IMR-90 (cell line): ENCODE results near the gene PRKCA. TPM values are rescaled to one million over a fixed set of nuclear protein-coding genes. Genes with fewer than 3 reads are reported as not detected.

ENCODE experiments used
- ATAC-seq: fragments of 200-7000 bp; cut with Tn5 transposase; 2 replicates; pipeline ENCODE4 v1.9.1; 2020; ENCODE audit warnings: low read depth, mild to moderate bottlenecking, moderate library complexity
- BruUV-seq: library from RNA; stranded (reverse); fragments of 400-500 nt; replicated peaks from 2 replicates; lab custom pipeline; 2021; lab: Mats Ljungman, UMichigan
- CTCF ChIA-PET: fragments of 300-600 bp; formaldehyde crosslinking; extraction: SDS; loops from one replicate; lab custom pipeline; 2021; ENCODE audit warnings: antibody characterized with exemption; lab: Yijun Ruan, JAX
- POLR2A ChIA-PET: fragments of 300-600 bp; sonication (Branson Sonifier 250); formaldehyde crosslinking; loops from one replicate; lab custom pipeline; 2022; ENCODE audit warnings: antibody characterized with exemption; ENCODE audit not compliant: unreplicated experiment; lab: Charles Lee
- DNase-seq: peaks from one replicate; pipeline ENCODE4 v3.0.0; 2013
- H2AFZ ChIP-seq: replicated peaks from 2 replicates; pipeline ENCODE3; 2013; ENCODE audit warnings: low read length, mild to moderate bottlenecking; ENCODE audit not compliant: poor library complexity
- H2AK5ac ChIP-seq: 2 replicates; pipeline ENCODE4 v1.6.1; 2013; ENCODE audit warnings: low read depth, low read length, inconsistent platforms
- H2AK9ac ChIP-seq: replicated peaks from 2 replicates; pipeline ENCODE3; 2013; ENCODE audit warnings: mild to moderate bottlenecking, low read depth, low read length, moderate library complexity; ENCODE audit not compliant: poor library complexity
- H2BK120ac ChIP-seq: 2 replicates; pipeline ENCODE4 v1.6.1; 2013; ENCODE audit warnings: low read depth, low read length, inconsistent platforms
- H2BK15ac ChIP-seq: 3 replicates; pipeline ENCODE4 v1.6.1; 2013; ENCODE audit warnings: low read depth, low read length, inconsistent platforms
- H2BK20ac ChIP-seq: 2 replicates; pipeline ENCODE4 v1.6.1; 2013; ENCODE audit warnings: low read depth, mild to moderate bottlenecking, inconsistent platforms, low read length, moderate library complexity
- H2BK5ac ChIP-seq: 2 replicates; pipeline ENCODE4 v1.6.1; 2013; ENCODE audit warnings: mild to moderate bottlenecking, low read depth, low read length, inconsistent platforms; ENCODE audit not compliant: poor library complexity, severe bottlenecking
- H3K14ac ChIP-seq: replicated peaks from 2 replicates; pipeline ENCODE4 v1.6.1; 2013; ENCODE audit warnings: low read depth, low read length, inconsistent platforms
- H3K18ac ChIP-seq: 2 replicates; pipeline ENCODE4 v1.6.1; 2013; ENCODE audit warnings: low read depth, low read length, control low read depth
- H3K23ac ChIP-seq: 2 replicates; pipeline ENCODE4 v1.6.1; 2013; ENCODE audit warnings: low read depth, low read length, inconsistent platforms
- H3K27ac ChIP-seq: 2 replicates; pipeline ENCODE4 v1.5.1; 2013; ENCODE audit warnings: mild to moderate bottlenecking, control low read depth, low read length; ENCODE audit not compliant: insufficient read depth
- H3K27me3 ChIP-seq: 2 replicates; pipeline ENCODE4 v1.6.1; 2013; ENCODE audit warnings: low read length; ENCODE audit not compliant: control insufficient read depth, insufficient read depth
- H3K36me3 ChIP-seq: 2 replicates; pipeline ENCODE4 v1.6.1; 2013; ENCODE audit warnings: low read length, mixed read lengths; ENCODE audit not compliant: control insufficient read depth, insufficient read depth
- H3K4ac ChIP-seq: 2 replicates; pipeline ENCODE4 v1.6.1; 2013; ENCODE audit warnings: low read depth, low read length, inconsistent platforms
- H3K4me1 ChIP-seq: 2 replicates; pipeline ENCODE4 v1.6.1; 2013; ENCODE audit warnings: low read length, mixed read lengths; ENCODE audit not compliant: control insufficient read depth, insufficient read depth
- H3K4me2 ChIP-seq: 2 replicates; pipeline ENCODE4 v1.6.1; 2013; ENCODE audit warnings: low read depth, mild to moderate bottlenecking, control low read depth, low read length, moderate library complexity
- H3K4me3 ChIP-seq: 2 replicates; pipeline ENCODE4 v1.5.1; 2013; ENCODE audit warnings: low read depth, mild to moderate bottlenecking, control low read depth, low read length, moderate library complexity; ENCODE audit not compliant: insufficient read depth
- H3K56ac ChIP-seq: 2 replicates; pipeline ENCODE4 v1.6.1; 2013; ENCODE audit warnings: low read length, inconsistent platforms; ENCODE audit not compliant: insufficient read depth; ENCODE audit errors: extremely low read depth
- H3K79me1 ChIP-seq, 2 experiments: 2 replicates each; pipeline ENCODE4 v1.6.1; 2013; ENCODE audit warnings: low read length in 2 of 2, inconsistent platforms in 1 of 2, low read depth in 1 of 2
- H3K9ac ChIP-seq: 2 replicates; pipeline ENCODE4 v1.6.1; 2013; ENCODE audit warnings: low read depth, low read length, control low read depth
- H3K9me1 ChIP-seq: 2 replicates; pipeline ENCODE4 v1.6.1; 2013; ENCODE audit warnings: low read length, inconsistent platforms; ENCODE audit not compliant: insufficient read depth
- H3K9me3 ChIP-seq: 2 replicates; pipeline ENCODE4 v1.6.1; 2013; ENCODE audit warnings: low read length; ENCODE audit not compliant: control insufficient read depth, insufficient read depth
- H4K20me1 ChIP-seq: 2 replicates; pipeline ENCODE4 v1.6.1; 2013; ENCODE audit warnings: low read length, inconsistent platforms; ENCODE audit not compliant: insufficient read depth
- H4K5ac ChIP-seq: 2 replicates; pipeline ENCODE4 v1.6.1; 2013; ENCODE audit warnings: mild to moderate bottlenecking, low read depth, low read length, control low read depth
- H4K8ac ChIP-seq, 2 experiments: 2 replicates each; pipeline ENCODE4 v1.6.1; 2013; ENCODE audit warnings: low read depth in 2 of 2, low read length in 2 of 2, control low read depth in 1 of 2, inconsistent platforms in 1 of 2
- H4K91ac ChIP-seq: 2 replicates; pipeline ENCODE4 v1.6.1; 2013; ENCODE audit warnings: low read depth, low read length, inconsistent platforms; ENCODE audit not compliant: insufficient read depth
- POLR2A ChIP-seq: IDR thresholded peaks from 2 replicates; pipeline ENCODE4 v1.6.1; 2012; ENCODE audit warnings: mild to moderate bottlenecking, low read depth, low read length
- RFX5 ChIP-seq: IDR thresholded peaks from 2 replicates; pipeline ENCODE4 v1.8.0; 2012; ENCODE audit warnings: low read depth, mild to moderate bottlenecking, low read length, moderate library complexity
- SMC3 ChIP-seq: fragments of 150-350 bp; IDR thresholded peaks from 2 replicates; pipeline ENCODE4 v1.6.1; 2016; ENCODE audit warnings: low read depth, mild to moderate bottlenecking, antibody characterized with exemption, low read length, moderate library complexity
- WGBS, 2 experiments: methylation state at CpG; one replicate each; pipeline versions ENCODE4 v1.1.5 to v1.1.7; 2013; ENCODE audit warnings: missing lambda C conversion rate in 2 of 2; ENCODE audit not compliant: insufficient read length in 1 of 2; ENCODE audit errors: extremely low coverage in 2 of 2; 5-methylcytosine and 5-hydroxymethylcytosine counted together
- dilution Hi-C: fragments of 300-500 bp; cut with HindIII; formaldehyde crosslinking; loops from one replicate; pipeline ENCODE4 v1.14.3; 2018; ENCODE audit warnings: low sequenced_read_pairs; ENCODE audit not compliant: unreplicated experiment
- in situ Hi-C: fragments of 300-500 bp; cut with MboI; formaldehyde crosslinking; loops from 3 replicates; pipeline ENCODE4 v1.14.3; 2019; ENCODE audit warnings: low sequenced_read_pairs, inconsistent platforms, mixed read lengths
- intact Hi-C: fragments of 100-400 bp; cut with micrococcal nuclease; formaldehyde crosslinking; loops from 2 replicates; pipeline ENCODE4 v1.10.0; 2022
- polyA plus RNA-seq, 3 experiments: library from polyadenylated mRNA; depleted of rRNA; stranded (reverse); fragments of >200 nt; gene quantifications; 2 replicates each; pipeline ENCODE4 v1.2.3, GENCODE V29; 2012; ENCODE audit warnings: low replicate concordance in 1 of 3
- total RNA-seq: library from RNA; depleted of rRNA; stranded (reverse); fragments of >200 nt; gene quantifications from 2 replicates; pipeline ENCODE4 v1.2.3, GENCODE V29; 2012
- TF ChIP-seq, protein P1 (sequence below): fragments of 150-350 bp; IDR thresholded peaks from 2 replicates; pipeline ENCODE4 v1.6.1; 2016; ENCODE audit warnings: low read depth, mild to moderate bottlenecking, low read length, moderate library complexity, borderline replicate concordance

The PRKCA gene
- total and polyA plus RNA-seq, 2 of the 4 experiments (the other 2 are of a cell fraction) = 31.0 to 46.0 TPM

DNA sequence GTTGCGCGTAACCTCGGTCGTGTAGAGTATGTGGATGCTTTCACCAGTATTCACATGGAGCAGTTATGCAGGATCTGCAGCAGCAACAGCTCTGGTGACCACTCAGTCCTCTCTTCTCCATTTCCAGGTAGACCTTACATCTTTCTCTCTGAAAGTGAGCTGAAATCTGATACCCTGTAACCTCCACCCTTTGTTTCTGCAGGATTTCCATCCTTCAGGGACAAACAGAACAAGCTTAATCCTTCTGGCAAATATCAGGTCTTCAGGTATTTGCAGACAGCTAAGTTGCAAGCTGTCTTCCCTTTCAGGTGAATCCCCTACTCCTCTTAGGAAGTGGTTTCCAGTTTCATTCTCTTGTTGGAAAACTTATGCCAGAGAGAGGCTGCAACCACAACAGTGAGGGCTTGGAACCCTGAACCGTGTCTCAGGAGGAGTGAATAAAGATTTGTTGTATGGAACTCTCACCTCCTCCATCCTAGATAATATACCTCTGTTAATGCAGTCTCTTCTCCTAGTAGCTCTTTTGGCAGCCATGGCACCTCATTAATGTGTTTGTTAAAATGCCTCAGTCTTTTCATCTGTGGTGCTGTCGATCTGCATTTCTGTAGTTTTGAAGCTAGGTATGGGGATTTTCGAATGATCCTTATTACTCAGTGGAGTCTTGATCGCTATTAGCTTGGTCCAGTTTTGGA lies 172.5 kb downstream of the PRKCA start:
- Histone ChIP-seq H3K27me3 (no peaks in the 10 kb centered on the region), H3K9me3 (no peaks in the 10 kb centered on the region), H2AK5ac (no peak overlapping the region; the same call in 1 of the 2 replicates), H3K9me1 (peaks cover 18% of the 10 kb centered on the region), H2BK5ac (no peak overlapping the region), H3K18ac (peak overlapping the region; percentile 22; the same call in 1 of the 2 replicates), H3K23ac (no peak overlapping the region), H2AFZ (no peak overlapping the region), H2BK15ac (no peak overlapping the region), H3K4me2 (no peak overlapping the region), H3K14ac (peak overlapping the region; percentile 49; the same call in 1 of the 2 replicates), H3K4ac (no peak overlapping the region), H2BK20ac (no peak overlapping the region), H3K27ac (no peak overlapping the region), H2BK120ac (no peak overlapping the region), H3K79me1 (peaks cover 39 to 73% of the 10 kb centered on the region in 2 experiments), H4K91ac (no peak overlapping the region), H3K4me3 (no peak overlapping the region), H3K9ac (no peak overlapping the region), H3K56ac (no peak overlapping the region), H3K36me3 (no peaks in the 10 kb centered on the region), H4K8ac (no peak overlapping the region), H4K20me1 (no peaks in the 10 kb centered on the region), H2AK9ac (no peak overlapping the region), H4K5ac (no peak overlapping the region), H3K4me1 (peaks cover 10% of the 10 kb centered on the region)
- TF ChIP-seq RFX5 = no peak
- no peak for TF ChIP-seq POLR2A
- TF ChIP-seq, protein P1, sequence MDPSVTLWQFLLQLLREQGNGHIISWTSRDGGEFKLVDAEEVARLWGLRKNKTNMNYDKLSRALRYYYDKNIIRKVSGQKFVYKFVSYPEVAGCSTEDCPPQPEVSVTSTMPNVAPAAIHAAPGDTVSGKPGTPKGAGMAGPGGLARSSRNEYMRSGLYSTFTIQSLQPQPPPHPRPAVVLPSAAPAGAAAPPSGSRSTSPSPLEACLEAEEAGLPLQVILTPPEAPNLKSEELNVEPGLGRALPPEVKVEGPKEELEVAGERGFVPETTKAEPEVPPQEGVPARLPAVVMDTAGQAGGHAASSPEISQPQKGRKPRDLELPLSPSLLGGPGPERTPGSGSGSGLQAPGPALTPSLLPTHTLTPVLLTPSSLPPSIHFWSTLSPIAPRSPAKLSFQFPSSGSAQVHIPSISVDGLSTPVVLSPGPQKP = no peak
- TF ChIP-seq SMC3 = no peak
- no peak for DNase-seq
- no peak for ATAC-seq
- CTCF ChIA-PET = no interaction called here
- POLR2A ChIA-PET = interaction anchor here (0.6 kb wide), 1 partner anchor 166 kb away, joined by 4 read pairs; no protein-coding TSS in a partner anchor
- dilution Hi-C loops = no loop called here
- in situ Hi-C loops = no loop called here
- no CpG with 5 or more reads among the region's 8 CpGs for whole genome bisulfite sequencing, 2 experiments
- intact Hi-C loops = no loop called here
- no TSS peak for BruUV-seq
